Globus pallidus (tissue), 1 donor: ENCODE data around the gene PDCD1LG2.
"Not testable (repeated sequence)": the region's sequence is repeated elsewhere in the genome, so short reads cannot be mapped to it uniquely, and the experiment has no call there.

Experiments
- DNase-seq: peaks from one replicate; pipeline ENCODE4 v3.0.0-alpha.2; 2015; ENCODE audit warnings: low spot score

Gene PDCD1LG2

DNA sequence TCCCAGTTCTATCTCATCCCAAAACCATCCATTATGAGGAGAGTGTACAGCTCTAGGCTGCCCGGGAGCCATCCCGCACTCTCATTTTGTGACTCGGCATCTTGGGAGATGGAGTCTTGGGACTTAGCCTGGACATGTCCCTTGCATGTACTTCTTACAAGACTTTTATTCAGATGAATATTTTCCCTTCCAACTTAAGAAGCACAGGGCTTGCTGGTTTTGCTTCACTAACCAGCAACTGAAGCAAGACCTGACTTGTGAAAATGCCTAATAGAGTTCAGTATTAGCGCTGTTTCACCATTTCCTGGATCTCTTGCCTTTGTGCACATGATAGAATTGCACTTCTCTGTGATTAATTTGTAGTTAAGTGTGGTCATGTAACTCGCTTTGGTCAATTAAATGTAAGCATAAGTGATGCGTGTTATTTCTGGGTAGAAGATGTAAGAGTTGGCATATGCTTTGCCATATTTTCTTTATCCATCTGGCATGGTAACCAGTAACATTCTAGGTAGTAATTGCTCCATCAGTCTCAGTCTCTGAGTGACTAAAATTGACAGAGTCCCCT lies 55.8 kb downstream of the PDCD1LG2 start:
- no peak for DNase-seq

DNA sequence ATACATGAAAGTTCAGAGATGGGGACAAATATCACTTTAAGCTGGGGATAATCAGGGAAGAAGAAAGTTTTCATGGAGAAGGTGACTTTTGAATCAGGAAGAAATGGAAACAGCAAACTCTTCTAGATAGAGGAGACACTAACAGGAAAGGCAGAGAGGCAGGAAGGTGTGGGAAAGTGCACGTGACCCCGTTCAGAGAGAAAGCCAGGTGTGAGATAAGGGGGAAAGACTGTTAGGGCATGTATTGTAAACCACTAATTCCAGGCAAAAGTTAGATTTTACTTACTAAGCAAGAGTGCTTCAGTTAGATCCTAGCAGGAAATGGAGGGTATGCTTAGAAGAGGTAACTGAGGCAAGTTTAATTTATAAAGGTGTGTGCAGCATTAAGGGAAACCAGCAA lies 58.5 kb downstream of the PDCD1LG2 start:
- no peak for DNase-seq

- no peak for DNase-seq
These were observed 59.1 kb downstream of the PDCD1LG2 start for GRCh38 chr9:5569409-5569808.

DNA sequence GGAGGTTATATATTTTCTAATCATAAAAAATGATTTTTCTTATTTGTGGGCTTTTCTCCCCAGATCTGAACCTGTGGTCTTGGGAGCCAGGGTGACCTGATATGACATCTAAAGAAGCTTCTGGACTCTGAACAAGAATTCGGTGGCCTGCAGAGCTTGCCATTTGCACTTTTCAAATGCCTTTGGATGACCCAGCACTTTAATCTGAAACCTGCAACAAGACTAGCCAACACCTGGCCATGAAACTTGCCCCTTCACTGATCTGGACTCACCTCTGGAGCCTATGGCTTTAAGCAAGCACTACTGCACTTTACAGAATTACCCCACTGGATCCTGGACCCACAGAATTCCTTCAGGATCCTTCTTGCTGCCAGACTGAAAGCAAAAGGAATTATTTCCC lies 59.6 kb downstream of the PDCD1LG2 start:
- DNase-seq, result no peak

- DNase-seq, result no peak
These were observed 61.4 kb downstream of the PDCD1LG2 start for GRCh38 chr9:5571629-5572232.

- no peak for DNase-seq
These were observed 63.8 kb downstream of the PDCD1LG2 start for GRCh38 chr9:5574097-5574496.

DNA sequence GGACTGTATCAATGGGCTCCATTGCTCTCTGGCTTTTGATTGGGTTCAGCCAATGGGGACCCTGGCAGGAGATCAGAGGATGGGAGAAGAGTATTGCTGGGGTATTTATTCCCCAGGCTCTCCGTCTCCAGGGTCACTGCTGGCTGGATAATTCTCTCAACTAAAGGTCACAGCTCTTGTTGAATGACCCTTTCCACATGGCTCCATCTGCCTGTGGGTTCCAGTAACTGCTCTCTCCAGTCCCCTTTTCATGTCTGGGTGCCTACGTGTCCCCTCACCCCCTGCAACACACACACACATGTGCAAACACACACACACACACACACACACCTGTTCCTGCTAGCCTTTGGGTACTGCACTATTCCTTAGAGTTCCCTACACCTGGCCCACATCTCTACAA lies 64.7 kb downstream of the PDCD1LG2 start:
- no peak for DNase-seq

DNA sequence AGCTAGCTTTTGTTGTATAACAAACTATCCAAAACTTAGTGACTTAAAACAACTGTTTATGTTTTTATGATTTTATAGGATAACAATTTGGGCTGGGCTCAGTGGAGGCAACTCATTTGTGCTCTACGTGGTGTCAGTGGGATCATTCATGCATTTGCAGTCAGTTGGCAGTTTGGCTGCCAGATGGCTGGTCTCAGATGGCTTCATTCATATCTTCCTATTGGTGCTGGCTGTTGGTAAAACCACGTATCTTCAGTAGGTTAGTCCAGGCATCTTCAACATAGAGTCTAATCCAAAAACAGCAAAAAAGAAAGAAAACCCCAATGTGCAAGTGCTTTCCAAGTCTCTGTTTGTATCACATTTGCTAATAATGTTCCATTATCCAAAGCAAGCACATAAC lies 66.9 kb downstream of the PDCD1LG2 start:
- DNase-seq, result no peak

DNA sequence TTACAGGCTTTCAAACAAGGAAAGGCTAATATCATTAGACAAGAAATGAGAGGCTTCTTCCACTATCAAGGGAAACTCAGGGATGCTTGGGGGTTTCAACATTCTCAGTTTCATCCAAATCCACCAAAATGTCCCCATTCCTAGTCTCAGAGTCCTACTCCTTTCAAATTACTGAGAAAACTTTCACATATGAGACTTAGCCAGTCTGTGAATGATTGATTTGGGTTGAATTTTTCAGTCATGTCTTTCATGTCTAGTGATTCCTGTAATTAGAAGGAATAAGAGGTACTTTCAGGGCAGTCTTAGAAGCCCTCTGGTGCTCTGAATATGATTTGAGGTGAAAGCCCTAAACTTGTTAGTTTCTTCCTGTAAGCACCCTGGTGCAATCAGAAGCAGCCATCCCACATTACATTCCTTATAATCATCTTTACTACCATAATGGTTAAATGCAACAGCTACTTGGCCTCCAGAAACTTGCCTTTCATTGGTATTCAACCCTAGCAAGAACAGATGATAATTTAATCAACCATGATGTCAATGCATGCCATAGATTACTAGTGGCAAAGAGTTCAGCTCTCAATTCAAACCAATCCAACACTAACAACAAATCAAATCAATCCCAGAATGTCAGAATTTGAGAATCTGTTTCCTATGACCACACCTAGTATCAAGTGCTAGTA lies 67.8 kb downstream of the PDCD1LG2 start:
- no peak for DNase-seq

GRCh38 chr9:5578698-5579085 lies 68.4 kb downstream of the PDCD1LG2 start:
- DNase-seq, result no peak

GRCh38 chr9:5579881-5580280 lies 69.5 kb downstream of the PDCD1LG2 start:
- no peak for DNase-seq

GRCh38 chr9:5580650-5581049 lies 70.3 kb downstream of the PDCD1LG2 start:
- no peak for DNase-seq

DNA sequence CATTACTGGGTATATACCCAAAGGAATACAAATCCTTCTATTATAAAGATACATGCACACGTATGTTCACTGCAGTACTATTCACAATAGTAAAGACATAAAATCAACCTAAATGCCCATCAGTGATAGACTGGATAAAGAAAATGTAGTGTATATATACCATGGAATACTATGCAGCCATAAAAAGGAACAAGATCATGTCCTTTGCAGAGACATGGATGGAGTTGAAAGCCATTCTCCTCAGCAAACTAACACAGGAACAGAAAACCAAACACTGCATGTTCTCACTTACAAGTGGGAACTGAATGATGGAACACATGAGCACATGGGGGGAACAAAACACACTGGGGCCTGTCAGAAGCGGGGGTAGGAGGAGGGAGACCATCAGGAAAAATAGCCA lies 71.4 kb downstream of the PDCD1LG2 start:
- not testable (repeated sequence) for DNase-seq

DNA sequence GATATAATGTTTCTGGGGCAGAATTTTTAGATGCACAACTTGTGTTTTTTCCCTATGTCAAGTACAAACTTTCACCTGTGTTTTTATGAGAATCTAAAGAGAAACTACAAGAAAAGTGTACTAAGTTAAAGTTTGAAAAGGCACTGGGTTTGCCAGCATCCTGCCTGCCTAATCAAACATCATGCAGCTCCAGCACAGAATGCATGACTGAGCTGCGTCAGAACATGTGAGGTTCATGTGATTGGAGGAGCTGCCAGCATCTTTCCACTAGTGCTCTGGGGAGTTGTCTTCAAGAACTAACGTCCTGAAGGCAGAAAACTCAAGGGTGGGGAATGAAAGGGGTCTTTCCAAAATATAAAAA lies 72.5 kb downstream of the PDCD1LG2 start:
- peak; percentile 38 for DNase-seq

- DNase-seq, result no peak
These were observed 76.1 kb downstream of the PDCD1LG2 start for GRCh38 chr9:5586391-5586802.

DNA sequence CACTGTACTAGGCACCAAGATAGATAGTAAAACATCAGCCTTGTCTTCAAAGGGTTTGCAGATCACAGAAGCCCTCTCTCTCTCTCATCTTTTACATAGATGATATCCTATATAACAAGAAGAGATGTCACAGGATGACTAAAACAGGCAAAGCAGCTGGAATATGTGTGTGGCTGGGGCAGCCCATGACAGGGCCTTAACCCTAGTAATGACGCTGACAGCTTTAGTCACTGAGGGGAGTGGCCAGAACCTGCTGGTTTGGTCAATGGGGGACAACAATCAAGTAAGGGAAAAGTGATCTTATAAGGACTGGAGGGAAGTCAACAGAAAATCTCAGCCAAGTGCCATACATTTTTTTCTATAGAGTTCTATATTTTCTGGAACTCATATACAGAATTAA lies 76.7 kb downstream of the PDCD1LG2 start:
- DNase-seq, result no peak

- DNase-seq, result no peak
These were observed 81.9 kb downstream of the PDCD1LG2 start for GRCh38 chr9:5592231-5592630.

- DNase-seq, result no peak
These were observed 82.6 kb downstream of the PDCD1LG2 start for GRCh38 chr9:5592904-5593303.

- DNase-seq, result no peak
These were observed 83.6 kb downstream of the PDCD1LG2 start for GRCh38 chr9:5593904-5594303.

GRCh38 chr9:5596173-5596572 lies 85.8 kb downstream of the PDCD1LG2 start:
- DNase-seq, result no peak

DNA sequence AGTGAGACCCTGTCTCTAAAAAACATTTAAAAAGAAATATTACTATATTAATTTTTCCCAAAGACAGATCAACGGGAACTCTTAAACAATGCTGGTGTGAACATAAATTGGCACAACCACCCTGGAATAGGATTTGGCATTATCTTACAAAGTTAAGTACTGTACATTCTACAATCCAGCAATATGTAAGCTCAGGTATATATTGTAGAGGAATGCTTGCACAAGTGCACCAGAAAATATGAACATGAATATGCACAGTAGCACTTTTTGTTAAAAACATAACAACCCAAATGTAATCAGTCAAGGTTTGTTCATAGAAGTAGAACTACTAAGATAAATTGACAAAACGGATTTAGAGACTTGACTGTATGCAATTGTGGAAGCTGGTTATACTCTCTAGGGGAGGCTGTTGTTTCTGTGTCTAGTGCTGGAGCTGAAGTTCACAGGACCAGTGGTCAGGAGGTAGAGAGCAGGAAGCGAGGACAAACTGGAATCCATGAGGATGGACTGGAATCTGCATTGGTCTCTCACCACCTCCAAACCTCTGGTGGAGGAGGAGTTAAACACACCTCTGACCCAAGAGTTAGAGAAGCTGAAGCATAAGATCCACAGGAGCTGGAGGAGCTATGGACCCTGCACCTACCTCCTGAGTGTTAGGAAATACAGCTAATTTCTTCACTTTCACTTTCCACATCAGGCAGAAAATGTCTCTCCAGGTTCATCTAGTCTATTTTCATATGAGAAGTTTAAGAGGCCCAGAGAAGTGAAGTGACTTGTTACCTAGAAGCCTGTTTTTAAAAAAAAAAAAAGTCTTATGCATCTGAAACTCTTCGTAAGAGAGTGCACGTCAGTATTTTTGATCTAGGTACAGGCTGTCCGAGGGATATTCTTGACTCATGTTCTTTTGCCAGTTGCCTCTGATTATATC lies 98.2 kb downstream of the PDCD1LG2 start:
- DNase-seq, result no peak

GRCh38 chr9:5609226-5609596 lies 98.9 kb downstream of the PDCD1LG2 start:
- no peak for DNase-seq

GRCh38 chr9:5610491-5610890 lies 100.2 kb downstream of the PDCD1LG2 start:
- DNase-seq, result no peak
